ENCODE data around the gene C10orf90. TPM values are rescaled to one million over a fixed set of nuclear protein-coding genes. Genes with fewer than 3 reads are reported as not detected.

C10orf90 gene
- total and polyA plus RNA-seq, 2 of the 8 experiments (the other 6 are each of a cell fraction or from before 2014, with no cell fraction given): 0.21 TPM; not detected in 1

DNA sequence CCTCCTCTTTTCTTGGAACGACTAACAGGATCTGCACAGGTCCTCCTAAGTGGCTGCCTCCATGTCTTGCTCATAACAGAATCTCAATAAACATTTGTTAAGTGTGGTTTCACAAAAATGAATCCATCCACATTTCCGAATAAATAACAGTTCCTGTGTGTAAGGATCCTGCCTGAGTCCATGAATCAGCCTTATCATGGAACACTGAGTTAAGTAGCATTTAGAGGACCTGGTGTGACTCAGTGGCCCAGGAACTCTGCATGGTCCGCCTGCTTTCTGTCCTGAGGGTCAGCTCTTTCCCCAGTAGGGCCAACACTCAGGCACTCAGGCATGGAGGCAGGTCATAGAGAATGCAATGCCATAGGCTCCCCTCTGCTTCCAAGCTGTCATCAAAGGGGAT, 15.8 kb upstream of the C10orf90 start:
- no peaks in the 10 kb centered on the region for H3K36me3 ChIP-seq (ENCODE audit: control insufficient read depth in 2 of 4, insufficient read depth in 4 of 4, low read length in 3 of 4)
- H2BK15ac ChIP-seq (ENCODE audit: low read length): 0 out of 2 replicates have a peak overlapping the region, but pooled peaks have one; percentile 77
- no peaks in the 10 kb centered on the region; the same call in 1 of the 2 replicates for H3K23me2 ChIP-seq (ENCODE audit: low read depth, low read length)
- no peak overlapping the region for H4K91ac ChIP-seq (replicated peaks; ENCODE audit: insufficient read length, low read length)
- H2BK12ac ChIP-seq (ENCODE audit: low read depth, low read length): no peak overlapping the region
- H2BK5ac ChIP-seq (ENCODE audit: low read depth, low read length): no peak overlapping the region
- H3K56ac ChIP-seq (replicated peaks; ENCODE audit: insufficient read length, low read depth, low read length): no peak overlapping the region
- no peak overlapping the region for H2BK120ac ChIP-seq (replicated peaks; ENCODE audit: low read depth, low read length)
- H3K4me1 ChIP-seq (replicated peaks in 1 of 4; ENCODE audit: control insufficient read depth in 3 of 4, insufficient read depth in 4 of 4, low read length in 3 of 4): peaks cover 0 to 8% (median 4%) of the 10 kb centered on the region in 4 experiments; a peak in 4 of 7 replicates
- POLR2A ChIA-PET (ENCODE audit: partially characterized antibody): no interaction called here
- no peak overlapping the region for H3K27ac ChIP-seq (ENCODE audit: low read depth, low read length)
- no peak overlapping the region for H4K8ac ChIP-seq (ENCODE audit: extremely low read depth, insufficient read depth, low read length)
- no peaks in the 10 kb centered on the region for H3K79me2 ChIP-seq (ENCODE audit: control insufficient read depth in 1 of 2, insufficient read depth in 2 of 2, low read length in 2 of 2)
- H2AFZ ChIP-seq (ENCODE audit: low read length): no peak overlapping the region
- 64% methylated on average over 3 of the region's 3 CpGs; no CpG with 5 or more reads in 1 of the 2 experiments for WGBS, 2 experiments (ENCODE audit: extremely low coverage in 1 of 2, insufficient coverage in 1 of 2, insufficient read length in 1 of 2, insufficient replicate concordance in 2 of 2, low coverage in 1 of 2, low lambda C conversion rate in 2 of 2, missing lambda C conversion rate in 1 of 2)
- H4K20me1 ChIP-seq (replicated peaks in 1 of 2; ENCODE audit: control insufficient read depth in 1 of 2, insufficient read depth in 2 of 2, low read length in 2 of 2): no peaks in the 10 kb centered on the region
- no peak overlapping the region for H3K9ac ChIP-seq (replicated peaks in 1 of 4; ENCODE audit: extremely low read depth in 1 of 4, low read depth in 3 of 4, low read length in 3 of 4)
- no peaks in the 10 kb centered on the region for H3K79me1 ChIP-seq (ENCODE audit: low read depth, low read length)
- H3K18ac ChIP-seq (ENCODE audit: extremely low read depth, low read length): no peak overlapping the region
- H4K5ac ChIP-seq (ENCODE audit: insufficient read length, low read depth, low read length): no peak overlapping the region
- no peak overlapping the region for H3K23ac ChIP-seq (ENCODE audit: insufficient read length)
- H3K27me3 ChIP-seq (replicated peaks in 1 of 4; ENCODE audit: control insufficient read depth in 3 of 4, extremely low read depth in 1 of 4, insufficient read depth in 3 of 4, low read length in 3 of 4): no peaks in the 10 kb centered on the region
- no peak overlapping the region for H2AK5ac ChIP-seq (ENCODE audit: low read depth, low read length)
- CTCF ChIA-PET (ENCODE audit: partially characterized antibody): interaction anchor here (0.8 kb wide), 1 partner anchor 74 kb away, joined by 3 read pairs; no protein-coding TSS in a partner anchor
- no peak for DNase-seq (ENCODE audit: low read depth in 1 of 2, low spot score in 2 of 2)
- H3K9me3 ChIP-seq (ENCODE audit: insufficient read depth in 2 of 2, low read depth in 1 of 2, low read length in 1 of 2): 0 out of 4 replicates have a peak, but pooled peaks cover 0 to under 1% of the 10 kb centered on the region in 2 experiments
- FAIRE-seq: no peak
- H2BK20ac ChIP-seq (ENCODE audit: low read length): no peak overlapping the region
- no peak overlapping the region for H3K4me2 ChIP-seq (ENCODE audit: insufficient read depth in 1 of 2, low read depth in 2 of 2, low read length in 2 of 2)
- H3K4ac ChIP-seq (replicated peaks; ENCODE audit: insufficient read length, low read depth, low read length): no peak overlapping the region
- H3K14ac ChIP-seq (ENCODE audit: insufficient read length): no peak overlapping the region
- H3K4me3 ChIP-seq (ENCODE audit: extremely low read depth in 1 of 4, insufficient read depth in 2 of 4, low read depth in 3 of 4, low read length in 4 of 4): no peak overlapping the region
- no peak for TF ChIP-seq SP2 (IDR thresholded peaks at IDR 0.05; ENCODE audit: low read length)
- no peak for TF ChIP-seq BRCA1 (IDR thresholded peaks at IDR 0.05; ENCODE audit: low read depth, low read length)
- no peak for TF ChIP-seq RFX5 (IDR thresholded peaks at IDR 0.05; ENCODE audit: borderline replicate concordance, low read depth, low read length)
- TF ChIP-seq, protein P1, sequence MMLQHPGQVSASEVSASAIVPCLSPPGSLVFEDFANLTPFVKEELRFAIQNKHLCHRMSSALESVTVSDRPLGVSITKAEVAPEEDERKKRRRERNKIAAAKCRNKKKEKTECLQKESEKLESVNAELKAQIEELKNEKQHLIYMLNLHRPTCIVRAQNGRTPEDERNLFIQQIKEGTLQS (IDR thresholded peaks at IDR 0.05; ENCODE audit: insufficient read depth, low read depth, low read length): no peak
- no peak for TF ChIP-seq RNF2 (IDR thresholded peaks at IDR 0.05; ENCODE audit: borderline replicate concordance, low read depth, low read length, missing control alignments, poor library complexity, severe bottlenecking)
- no peak for TF ChIP-seq SAP30 (IDR thresholded peaks at IDR 0.05; ENCODE audit: insufficient read depth, insufficient replicate concordance, low read length)
- no peak for TF ChIP-seq SUZ12 (IDR thresholded peaks at IDR 0.05; ENCODE audit: low read length)
- no peak for TF ChIP-seq CEBPB (IDR thresholded peaks at IDR 0.05; ENCODE audit: low read depth, low read length)
- TF ChIP-seq TBP (IDR thresholded peaks at IDR 0.05; ENCODE audit: low read depth, low read length): no peak
- TF ChIP-seq MAFK (IDR thresholded peaks at IDR 0.05; ENCODE audit: low read depth, low read length): no peak
- TF ChIP-seq, protein P2, sequence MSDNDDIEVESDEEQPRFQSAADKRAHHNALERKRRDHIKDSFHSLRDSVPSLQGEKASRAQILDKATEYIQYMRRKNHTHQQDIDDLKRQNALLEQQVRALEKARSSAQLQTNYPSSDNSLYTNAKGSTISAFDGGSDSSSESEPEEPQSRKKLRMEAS (IDR thresholded peaks at IDR 0.05): no peak
- TF ChIP-seq SIRT6 (IDR thresholded peaks at IDR 0.05; ENCODE audit: low read length): no peak
- no peak for TF ChIP-seq KDM4A (IDR thresholded peaks at IDR 0.05; ENCODE audit: low read depth, low read length, severe bottlenecking)
- no peak for TF ChIP-seq BACH1 (IDR thresholded peaks at IDR 0.05; ENCODE audit: low read length)

Measured in H1 (cell line).